ENCODE results near the gene TRIM26. TPM values are rescaled to one million over a fixed set of nuclear protein-coding genes. Genes with fewer than 3 reads are reported as not detected.

TRIM26 gene
- total RNA-seq, 1 experiment from 2014 or later, result 28.3 TPM

DNA sequence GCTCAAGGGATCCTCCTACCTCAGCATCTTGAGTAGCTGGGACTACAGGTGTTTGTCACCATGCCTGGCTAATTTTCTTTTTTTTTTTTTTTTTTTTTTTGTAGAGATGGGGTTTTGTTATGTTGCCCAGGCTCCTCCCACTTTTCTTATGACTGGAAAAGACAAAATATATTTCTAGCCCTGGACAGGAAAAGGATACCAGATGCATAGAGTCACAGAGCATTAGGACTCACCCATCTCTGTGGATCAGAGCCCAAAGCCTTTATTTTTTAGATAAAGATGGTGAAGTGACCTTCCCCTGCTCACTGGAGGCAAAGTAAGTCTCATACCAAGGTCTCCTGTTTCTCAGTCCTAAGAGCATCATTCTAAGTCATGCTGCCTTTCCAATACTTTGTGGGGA is 55.6 kb downstream of the TRIM26 start:
- H3K36me3 ChIP-seq (replicated peaks; ENCODE audit: control insufficient read depth, insufficient read depth, low read length), result no peaks in the 10 kb centered on the region
- no peak overlapping the region for H3K4me3 ChIP-seq (ENCODE audit: insufficient read depth, low read depth, low read length)
- H3K27me3 ChIP-seq (ENCODE audit: control insufficient read depth, insufficient read depth, low read length), result peaks cover 4% of the 10 kb centered on the region; the same call in 1 of the 2 replicates
- DNase-seq, result no peak

- DNase-seq, result no peak
- no peak overlapping the region for H3K4me3 ChIP-seq (ENCODE audit: insufficient read depth, low read depth, low read length)
- H3K27me3 ChIP-seq (ENCODE audit: control insufficient read depth, insufficient read depth, low read length), result peaks cover 4% of the 10 kb centered on the region; the same call in 1 of the 2 replicates
- H3K36me3 ChIP-seq (replicated peaks; ENCODE audit: control insufficient read depth, insufficient read depth, low read length), result no peaks in the 10 kb centered on the region
Observed at GRCh38 chr6:30156774-30157173, 56.4 kb downstream of the TRIM26 start.

DNA sequence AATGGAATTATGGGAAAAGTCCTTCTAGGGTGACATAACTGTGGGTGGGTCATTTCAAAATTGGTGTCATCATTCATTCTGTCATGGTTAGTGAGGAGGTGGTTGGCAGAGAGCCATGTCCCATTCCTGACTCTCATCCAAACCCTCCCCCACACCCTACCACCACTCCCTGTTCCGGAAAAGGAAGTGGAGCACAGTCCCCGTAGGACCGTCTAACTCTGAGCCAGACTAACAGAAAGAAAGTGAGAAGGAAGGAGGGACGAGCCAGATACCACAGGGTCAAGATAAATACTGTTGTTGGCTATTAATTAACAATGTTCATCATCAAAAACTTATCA is 57.0 kb downstream of the TRIM26 start:
- Histone ChIP-seq H3K36me3 (replicated peaks; ENCODE audit: control insufficient read depth, insufficient read depth, low read length) (no peaks in the 10 kb centered on the region), H3K4me3 (ENCODE audit: insufficient read depth, low read depth, low read length) (no peak overlapping the region), H3K27me3 (ENCODE audit: control insufficient read depth, insufficient read depth, low read length) (peaks cover 4% of the 10 kb centered on the region; the same call in 1 of the 2 replicates)
- DNase-seq, result no peak

GRCh38 chr6:30155520-30156261 is 57.5 kb downstream of the TRIM26 start:
- H3K27me3 ChIP-seq (ENCODE audit: control insufficient read depth, insufficient read depth, low read length), result peaks cover 4% of the 10 kb centered on the region; the same call in 1 of the 2 replicates
- no peaks in the 10 kb centered on the region for H3K36me3 ChIP-seq (replicated peaks; ENCODE audit: control insufficient read depth, insufficient read depth, low read length)
- DNase-seq, result no peak

DNA sequence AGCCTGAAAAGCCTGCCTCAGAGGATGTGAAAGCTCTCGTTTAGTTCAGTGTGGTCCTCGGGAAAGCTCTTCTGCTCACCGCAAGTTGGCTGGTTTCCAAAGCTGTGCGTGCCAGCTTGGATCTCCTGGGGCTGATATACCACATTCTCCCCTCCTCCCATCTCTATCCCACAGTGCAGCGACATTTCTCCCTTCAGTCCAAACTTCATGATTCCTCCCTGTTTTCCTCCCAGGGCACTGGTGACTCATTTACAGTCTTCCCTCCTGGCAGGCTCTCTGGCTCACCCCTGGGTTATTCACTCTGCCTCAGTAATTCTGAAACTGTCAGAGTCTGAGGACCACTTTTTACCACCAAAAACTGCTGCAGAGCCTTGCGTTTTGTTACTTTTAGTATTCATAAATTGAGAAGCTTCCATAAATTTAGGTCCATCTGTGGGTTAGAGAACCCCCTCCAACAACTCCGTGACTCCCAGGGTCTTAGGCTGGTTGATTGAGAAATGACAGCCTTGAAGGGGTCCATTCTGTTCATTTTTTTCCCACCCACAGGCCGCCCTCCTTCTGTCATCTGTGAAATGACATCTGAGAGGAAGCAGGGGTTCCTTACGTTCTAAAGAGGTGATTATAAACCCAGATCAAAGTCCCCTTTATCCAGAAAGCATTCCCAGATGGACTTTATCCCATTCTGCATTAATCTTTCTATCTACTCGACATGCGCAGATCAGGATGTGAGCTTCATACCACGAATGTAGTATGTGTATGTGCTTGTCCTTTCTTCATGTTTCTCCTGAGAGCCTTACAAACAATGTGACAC is 58.3 kb downstream of the TRIM26 start:
- no peak overlapping the region for H3K4me3 ChIP-seq (ENCODE audit: insufficient read depth, low read depth, low read length)
- no peak for DNase-seq
- no peaks in the 10 kb centered on the region for H3K36me3 ChIP-seq (replicated peaks; ENCODE audit: control insufficient read depth, insufficient read depth, low read length)
- peaks cover 6% of the 10 kb centered on the region; the same call in 1 of the 2 replicates for H3K27me3 ChIP-seq (ENCODE audit: control insufficient read depth, insufficient read depth, low read length)

More at GRCh38 chr6:30155520-30156261, 57.5 kb downstream of the TRIM26 start:
- no peak overlapping the region for H3K4me3 ChIP-seq (ENCODE audit: insufficient read depth, low read depth, low read length)

DNA sequence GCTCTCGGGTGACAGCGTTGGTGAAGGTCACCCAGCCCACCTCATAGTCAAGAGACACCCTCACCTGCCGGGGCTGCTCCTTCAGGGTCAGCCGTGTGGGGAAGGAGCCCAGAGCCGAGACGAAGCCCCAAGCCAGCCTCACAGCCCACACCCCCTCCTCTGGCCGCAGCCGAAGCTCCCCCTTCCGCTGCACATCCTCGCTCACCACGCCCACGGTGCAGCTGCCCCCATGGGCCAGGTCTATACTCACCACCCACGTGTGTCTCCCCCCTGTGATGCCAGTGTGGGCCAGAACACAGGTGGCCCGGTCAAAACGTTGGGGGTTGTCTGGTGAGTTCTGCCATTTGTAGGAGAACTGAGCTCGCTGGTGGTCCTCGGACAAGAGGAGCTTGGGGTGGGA is 59.1 kb downstream of the TRIM26 start:
- no peak for DNase-seq
- H3K4me3 ChIP-seq (ENCODE audit: insufficient read depth, low read depth, low read length), result no peak overlapping the region
- H3K27me3 ChIP-seq (ENCODE audit: control insufficient read depth, insufficient read depth, low read length), result peaks cover 6% of the 10 kb centered on the region; the same call in 1 of the 2 replicates
- H3K36me3 ChIP-seq (replicated peaks; ENCODE audit: control insufficient read depth, insufficient read depth, low read length), result no peaks in the 10 kb centered on the region

- no peaks in the 10 kb centered on the region for H3K36me3 ChIP-seq (replicated peaks; ENCODE audit: control insufficient read depth, insufficient read depth, low read length)
- H3K4me3 ChIP-seq (ENCODE audit: insufficient read depth, low read depth, low read length), result no peak overlapping the region
- peaks cover 4% of the 10 kb centered on the region; the same call in 1 of the 2 replicates for H3K27me3 ChIP-seq (ENCODE audit: control insufficient read depth, insufficient read depth, low read length)
- DNase-seq, result no peak
Observed at GRCh38 chr6:30152910-30153610, 60.1 kb downstream of the TRIM26 start.

DNA sequence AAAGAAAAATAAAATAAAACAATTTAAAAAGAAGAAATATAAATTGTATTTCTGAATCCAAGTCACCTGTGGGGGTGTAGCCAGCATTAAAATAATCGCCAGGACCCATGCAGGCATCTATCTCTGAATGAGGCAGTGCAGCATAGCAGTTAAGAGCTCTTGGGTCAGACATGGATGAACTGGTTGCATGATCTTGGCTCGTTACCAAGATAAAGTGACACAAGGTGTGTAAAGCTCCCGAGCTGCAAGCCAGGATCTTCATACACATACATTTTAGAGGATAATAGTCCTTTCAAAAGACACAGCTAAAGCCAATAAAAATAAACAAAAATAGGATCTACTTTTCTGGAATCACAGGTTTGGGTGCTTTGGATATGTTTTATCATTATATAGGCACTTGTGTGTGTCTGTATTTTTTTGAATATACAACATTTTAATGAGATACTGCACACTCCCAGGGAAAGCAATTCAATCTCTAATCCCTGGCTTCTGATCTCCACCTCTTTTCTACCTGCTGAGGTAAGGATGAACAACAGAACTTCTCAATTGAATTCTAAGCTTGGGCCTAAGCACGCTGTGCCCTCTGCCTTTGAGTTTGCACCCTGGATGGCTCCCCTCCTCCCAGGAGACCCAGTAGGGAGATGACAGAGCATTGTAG is 61.1 kb downstream of the TRIM26 start:
- Histone ChIP-seq H3K36me3 (replicated peaks; ENCODE audit: control insufficient read depth, insufficient read depth, low read length) (no peaks in the 10 kb centered on the region), H3K4me3 (ENCODE audit: insufficient read depth, low read depth, low read length) (no peak overlapping the region), H3K27me3 (ENCODE audit: control insufficient read depth, insufficient read depth, low read length) (peaks cover 3% of the 10 kb centered on the region; the same call in 1 of the 2 replicates)
- no peak for DNase-seq

DNA sequence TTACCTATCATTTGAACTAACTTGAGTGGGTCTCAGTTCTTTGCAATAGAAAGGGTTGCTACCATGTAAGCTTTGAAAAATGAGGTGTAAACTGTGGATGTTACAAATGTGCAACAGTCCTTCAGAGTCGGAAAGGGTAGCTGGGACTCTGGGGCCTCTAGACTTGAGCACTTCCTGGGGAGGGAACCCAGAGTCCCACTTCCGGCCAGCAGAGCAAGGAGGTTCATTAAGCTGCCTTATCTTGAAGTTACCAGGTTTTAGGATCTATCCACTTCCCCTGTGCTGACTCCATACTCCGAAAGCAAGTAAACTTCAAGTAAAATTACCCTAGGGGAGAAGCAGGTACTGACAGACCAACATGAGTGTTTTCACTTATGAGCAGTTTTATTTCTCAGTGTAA is 61.6 kb downstream of the TRIM26 start:
- no peak for DNase-seq
- Histone ChIP-seq H3K4me3 (ENCODE audit: insufficient read depth, low read depth, low read length) (no peak overlapping the region), H3K27me3 (ENCODE audit: control insufficient read depth, insufficient read depth, low read length) (peaks cover 3% of the 10 kb centered on the region; the same call in 1 of the 2 replicates), H3K36me3 (replicated peaks; ENCODE audit: control insufficient read depth, insufficient read depth, low read length) (no peaks in the 10 kb centered on the region)

DNA sequence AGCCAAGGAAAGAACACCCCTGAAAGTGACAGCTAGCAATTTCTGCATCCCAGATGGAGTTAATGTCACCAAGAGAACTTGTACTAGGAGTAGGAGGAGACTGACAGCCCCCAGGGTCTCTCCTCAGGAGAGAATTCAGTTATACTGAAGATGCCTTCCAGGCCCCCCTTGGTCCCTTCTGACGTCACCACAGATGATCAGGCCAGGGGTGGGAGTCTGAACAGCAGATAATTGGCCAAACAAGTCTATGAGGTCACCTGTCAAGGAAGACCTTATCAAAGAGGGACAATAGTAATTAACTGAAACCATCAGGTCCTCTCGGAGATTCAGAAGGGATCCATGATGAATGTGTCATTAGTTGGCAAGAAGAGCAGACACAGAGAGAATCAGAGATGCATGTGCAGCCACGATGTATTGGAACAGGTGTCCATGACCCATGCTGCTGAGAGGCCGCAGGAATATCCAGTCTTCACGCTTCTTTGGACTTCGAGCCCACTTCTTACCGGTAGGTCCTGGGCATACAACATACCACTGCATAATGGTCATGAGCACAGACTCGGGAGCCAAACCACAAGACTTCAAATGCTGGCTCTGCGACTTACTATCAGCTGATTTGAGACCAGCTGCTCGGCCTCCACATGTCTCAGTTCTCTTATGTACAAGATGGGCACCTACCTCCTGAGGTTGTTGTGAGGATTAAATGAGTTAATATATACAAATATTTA is 62.4 kb downstream of the TRIM26 start:
- peaks cover 3% of the 10 kb centered on the region; the same call in 1 of the 2 replicates for H3K27me3 ChIP-seq (ENCODE audit: control insufficient read depth, insufficient read depth, low read length)
- DNase-seq, result no peak
- H3K36me3 ChIP-seq (replicated peaks; ENCODE audit: control insufficient read depth, insufficient read depth, low read length), result no peaks in the 10 kb centered on the region
- H3K4me3 ChIP-seq (ENCODE audit: insufficient read depth, low read depth, low read length), result no peak overlapping the region

DNA sequence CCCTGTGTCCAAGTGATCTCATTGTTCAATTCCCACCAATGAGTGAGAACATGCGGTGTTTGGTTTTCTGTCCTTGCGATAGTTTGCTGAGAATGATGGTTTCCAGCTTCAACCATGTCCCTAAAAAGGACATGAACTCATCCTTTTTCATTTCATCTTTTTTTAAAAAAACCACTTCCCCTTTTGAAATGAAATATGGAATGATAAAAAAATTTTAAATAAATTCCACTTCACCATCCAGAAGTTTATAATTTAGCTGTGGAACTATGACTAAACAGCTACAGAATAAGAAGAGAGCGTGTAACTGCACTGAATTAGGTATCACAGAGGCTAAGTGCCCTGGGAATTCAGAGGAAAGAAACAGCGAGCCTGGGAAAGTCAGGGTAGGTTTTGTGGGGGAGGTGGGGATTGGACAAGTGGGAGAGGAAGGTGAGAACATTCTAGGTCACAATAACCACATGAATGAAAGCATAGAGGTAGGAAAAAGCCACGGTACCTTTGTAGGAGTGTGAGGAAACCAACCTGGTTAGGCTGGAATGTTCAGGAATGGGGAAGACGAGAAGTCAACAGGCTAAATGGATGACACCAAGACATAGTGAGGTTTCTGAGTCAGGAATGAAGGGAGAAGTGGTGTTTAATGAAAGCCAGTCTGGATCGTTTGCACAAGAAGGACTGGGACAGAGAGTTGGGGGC is 63.2 kb downstream of the TRIM26 start:
- Histone ChIP-seq H3K4me3 (ENCODE audit: insufficient read depth, low read depth, low read length) (no peak overlapping the region), H3K27me3 (ENCODE audit: control insufficient read depth, insufficient read depth, low read length) (peaks cover 3% of the 10 kb centered on the region; the same call in 1 of the 2 replicates), H3K36me3 (replicated peaks; ENCODE audit: control insufficient read depth, insufficient read depth, low read length) (no peaks in the 10 kb centered on the region)
- no peak for DNase-seq

- Histone ChIP-seq H3K27me3 (ENCODE audit: control insufficient read depth, insufficient read depth, low read length) (peaks cover 5% of the 10 kb centered on the region), H3K36me3 (replicated peaks; ENCODE audit: control insufficient read depth, insufficient read depth, low read length) (no peaks in the 10 kb centered on the region), H3K4me3 (ENCODE audit: insufficient read depth, low read depth, low read length) (no peak overlapping the region)
- DNase-seq, result no peak
Observed at GRCh38 chr6:30149234-30149633, 64.0 kb downstream of the TRIM26 start.

DNA sequence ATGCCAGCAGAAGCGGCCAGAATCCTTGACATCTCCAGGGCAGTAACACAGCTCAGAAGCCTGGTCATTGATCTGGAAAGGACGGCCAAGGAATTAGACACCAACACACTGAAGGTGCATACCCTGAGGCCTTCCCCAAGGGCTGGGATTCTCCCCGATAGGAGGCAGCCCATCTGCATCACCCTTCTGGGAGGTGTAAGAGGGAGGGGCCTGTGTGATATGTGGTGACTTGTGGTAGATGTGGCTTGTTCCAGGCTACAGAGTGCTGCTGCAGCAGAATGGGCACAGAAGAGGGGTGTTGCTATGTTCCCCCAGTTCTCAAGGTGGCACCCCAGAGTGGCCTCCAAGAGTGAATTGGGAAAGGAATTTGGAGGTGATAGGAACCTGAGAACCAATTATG is 66.1 kb downstream of the TRIM26 start:
- no peak overlapping the region for H3K4me3 ChIP-seq (ENCODE audit: insufficient read depth, low read depth, low read length)
- H3K27me3 ChIP-seq (ENCODE audit: control insufficient read depth, insufficient read depth, low read length), result peaks cover 3% of the 10 kb centered on the region
- DNase-seq, result no peak
- no peaks in the 10 kb centered on the region for H3K36me3 ChIP-seq (replicated peaks; ENCODE audit: control insufficient read depth, insufficient read depth, low read length)

All from H7 (cell line).